HG03103 (cell line): ENCODE measurements around the gene CADM2.

Source experiments
- ATAC-seq: cut with Tn5 transposase; IDR thresholded peaks from one replicate; pipeline ENCODE4 v1.9.1; 2021; ENCODE audit warnings: low read depth; ENCODE audit not compliant: unreplicated experiment

Gene CADM2

GRCh38 chr3:85535517-85535916 lies 576.7 kb downstream of the CADM2 start:
- no peak for ATAC-seq

GRCh38 chr3:85539232-85539631 lies 580.4 kb downstream of the CADM2 start:
- ATAC-seq, result no peak

DNA sequence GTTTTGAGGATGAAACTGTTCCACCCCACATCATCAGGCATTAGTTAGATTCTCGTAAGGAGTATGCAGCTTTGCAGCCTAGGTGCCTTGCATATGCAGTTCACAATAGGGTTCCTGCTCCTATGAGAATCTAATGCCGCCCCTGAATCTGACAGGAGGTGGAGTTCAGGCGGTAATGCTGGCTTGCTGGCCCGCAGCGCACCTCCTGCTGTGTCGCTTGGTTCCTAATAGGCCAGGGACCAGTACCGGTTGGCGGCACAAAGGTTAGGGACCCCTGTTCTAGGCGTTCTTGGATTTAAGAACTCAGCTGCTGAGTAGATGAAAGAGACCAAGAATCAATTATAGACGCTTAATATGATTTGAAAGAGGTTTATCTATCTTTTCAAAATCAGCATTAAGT lies 595.4 kb downstream of the CADM2 start:
- ATAC-seq, result no peak

DNA sequence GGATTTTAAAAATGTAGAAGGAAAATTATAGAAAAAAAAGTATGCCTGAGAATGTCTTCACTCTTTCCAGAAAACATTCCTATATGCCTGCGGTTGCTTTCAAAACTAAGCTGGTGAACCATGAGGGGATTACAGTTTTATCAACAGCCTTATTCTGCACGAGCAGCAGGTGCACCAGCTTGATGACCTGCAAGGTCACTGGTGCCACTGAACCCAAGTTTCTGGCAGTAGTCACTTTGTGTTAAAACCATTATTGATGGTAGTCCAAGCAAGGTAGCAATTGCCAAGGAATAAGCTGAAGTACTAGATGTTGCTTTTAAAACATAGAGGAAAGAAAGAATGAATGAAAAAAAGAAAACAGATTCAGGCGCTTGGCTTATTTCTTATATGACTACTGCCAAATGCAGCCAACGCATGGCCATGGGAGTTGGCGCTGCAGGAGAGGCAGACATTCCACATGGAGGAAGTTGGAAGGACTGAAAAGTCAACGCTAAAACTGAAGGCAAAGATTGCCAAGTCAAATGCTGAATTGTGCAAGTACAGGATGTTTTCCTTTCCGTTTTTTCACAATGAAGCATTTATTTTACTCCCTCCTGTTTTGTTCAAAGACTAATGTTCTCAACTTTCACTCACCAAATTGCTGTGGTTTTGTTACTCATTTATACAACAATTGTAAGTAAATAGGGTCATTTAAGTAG lies 601.4 kb downstream of the CADM2 start:
- no peak for ATAC-seq

DNA sequence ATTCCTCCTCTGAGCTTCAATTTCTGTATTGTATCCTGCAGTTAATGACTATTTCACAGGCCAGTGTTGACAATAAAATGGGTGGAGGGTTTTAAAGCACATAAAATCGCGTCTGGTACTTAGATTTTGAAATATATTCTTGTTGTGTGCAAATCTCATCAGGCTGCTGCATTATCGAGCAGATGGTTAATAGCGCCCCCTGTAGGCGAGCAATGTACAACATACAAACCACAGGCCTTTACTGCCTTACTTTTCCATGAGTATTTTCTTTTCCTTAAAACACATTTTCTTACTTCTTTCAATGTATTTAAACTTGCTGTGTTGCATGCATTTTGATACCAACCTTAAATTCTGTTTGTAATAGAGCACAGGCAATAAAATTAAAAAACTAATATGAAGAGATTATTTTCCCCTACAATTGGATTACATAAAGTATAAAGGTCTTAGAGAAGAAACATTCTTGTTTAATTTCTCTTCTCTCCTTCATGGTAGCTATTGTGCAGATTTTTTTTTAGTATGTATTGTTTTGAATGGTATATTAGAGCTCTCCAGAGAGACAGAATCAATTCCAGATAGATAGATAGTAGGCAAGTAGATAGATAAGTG lies 608.4 kb downstream of the CADM2 start:
- peak; percentile 77 for ATAC-seq

- ATAC-seq, result no peak
These were observed 612.0 kb downstream of the CADM2 start for GRCh38 chr3:85570819-85571218.

- ATAC-seq, result no peak
These were observed 613.0 kb downstream of the CADM2 start for GRCh38 chr3:85571835-85572234.

GRCh38 chr3:85572426-85572825 lies 613.6 kb downstream of the CADM2 start:
- ATAC-seq, result no peak

DNA sequence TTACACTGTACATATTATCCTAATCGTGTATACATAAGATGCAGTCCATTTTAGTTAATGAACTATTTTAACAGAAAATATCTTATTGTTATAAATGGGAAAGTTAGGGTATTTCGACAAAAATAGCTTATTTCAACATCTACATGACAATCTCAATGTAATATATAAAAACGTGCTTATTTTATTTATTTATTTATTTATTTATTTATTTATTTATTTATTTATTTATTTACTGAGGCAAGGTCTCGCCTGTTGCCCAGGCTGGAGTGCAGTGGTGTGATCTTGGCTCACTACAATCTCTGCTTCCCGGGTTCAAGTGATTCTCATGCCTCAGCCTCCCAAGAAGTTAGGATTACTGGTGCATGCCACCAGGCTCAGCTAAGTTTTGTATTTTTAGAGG lies 614.2 kb downstream of the CADM2 start:
- ATAC-seq, result no peak

GRCh38 chr3:85574006-85574705 lies 615.4 kb downstream of the CADM2 start:
- no peak for ATAC-seq

GRCh38 chr3:85576091-85576690 lies 617.4 kb downstream of the CADM2 start:
- peak; percentile 77 for ATAC-seq

DNA sequence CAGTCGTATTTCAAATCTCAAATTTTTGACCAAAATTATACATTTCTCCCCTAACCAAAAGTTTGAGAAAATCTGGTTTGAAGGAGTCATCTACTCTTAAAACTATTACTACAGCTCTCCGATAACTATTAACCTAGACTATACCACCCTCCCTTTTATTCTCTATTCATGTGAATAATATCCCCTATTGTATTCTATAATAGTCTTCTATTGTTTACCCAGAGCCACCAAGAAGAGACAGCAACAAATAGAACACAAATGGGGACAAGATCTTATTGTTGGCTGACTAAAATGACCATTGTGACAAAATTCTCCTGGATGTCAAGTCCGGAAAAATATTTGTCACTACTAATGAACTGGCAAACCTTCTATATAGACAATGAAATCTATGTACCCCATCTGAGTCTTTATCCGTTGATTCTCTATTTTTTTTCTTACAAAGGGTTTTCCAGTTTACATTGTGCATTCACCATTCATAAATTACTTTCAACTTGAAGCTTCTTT lies 618.0 kb downstream of the CADM2 start:
- no peak for ATAC-seq

DNA sequence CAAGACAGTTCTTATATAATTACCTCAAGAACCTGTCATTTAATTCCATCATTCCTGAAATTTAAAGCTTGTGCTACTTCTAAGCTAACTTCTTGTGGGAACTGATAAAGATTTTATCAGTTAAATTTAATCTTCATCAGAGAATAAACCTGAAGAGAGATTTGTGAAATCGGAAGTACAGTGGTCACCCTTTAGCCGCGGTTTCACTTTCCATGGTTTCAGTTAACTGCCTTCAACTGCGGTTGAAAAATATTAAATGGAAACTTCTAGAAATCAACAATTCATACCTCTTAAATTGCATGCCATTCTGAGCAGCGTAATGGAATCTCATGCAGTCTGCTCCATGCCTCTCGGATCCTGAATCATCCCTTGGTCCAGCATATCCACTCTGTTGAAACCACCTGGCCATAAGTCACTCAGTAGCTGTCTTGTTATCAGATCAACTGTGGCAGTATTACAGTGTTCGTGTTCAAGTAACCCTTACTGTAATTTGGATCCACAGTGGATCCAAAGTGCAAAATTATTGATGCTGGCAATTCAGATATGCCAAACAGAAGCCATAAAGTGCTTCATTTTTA lies 626.1 kb downstream of the CADM2 start:
- no peak for ATAC-seq

DNA sequence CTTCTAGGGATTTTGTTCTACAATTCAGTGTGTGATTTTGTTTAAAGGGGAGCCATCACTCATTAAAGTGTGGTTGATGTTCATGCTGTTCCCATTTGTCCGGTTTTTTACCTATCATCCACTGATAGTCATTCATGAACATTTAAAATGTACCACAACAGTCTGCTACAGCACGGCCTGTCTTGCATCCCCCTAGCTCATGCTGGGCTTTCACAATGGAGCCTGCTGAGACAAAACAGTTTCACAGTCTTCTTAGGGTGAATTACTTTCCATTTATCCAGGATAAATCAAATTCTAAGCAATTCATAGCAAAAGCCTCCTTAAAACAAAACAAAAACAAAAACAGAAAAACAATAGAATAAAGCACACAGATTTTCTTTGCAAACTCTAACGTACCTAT lies 627.2 kb downstream of the CADM2 start:
- no peak for ATAC-seq

DNA sequence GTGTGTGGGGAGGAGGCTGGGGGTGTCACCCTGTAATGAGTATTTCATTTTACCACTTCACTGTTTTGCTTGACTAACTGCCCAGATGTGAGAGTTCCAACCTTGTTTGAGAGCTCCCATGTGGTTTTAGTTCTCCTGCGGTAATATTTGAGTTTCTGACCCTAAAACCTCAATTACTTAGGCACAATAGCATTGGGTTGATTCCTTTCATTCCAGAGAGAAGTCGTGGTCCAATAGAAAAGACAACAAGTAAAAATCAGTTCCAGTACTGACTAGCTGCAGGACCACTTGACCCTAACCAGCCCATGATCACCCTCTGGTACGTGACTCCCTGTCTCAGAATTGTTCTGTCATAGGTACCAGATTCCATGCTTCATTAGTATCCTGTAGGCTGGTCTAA lies 630.4 kb downstream of the CADM2 start:
- no peak for ATAC-seq

- ATAC-seq, result no peak
These were observed 632.7 kb downstream of the CADM2 start for GRCh38 chr3:85591451-85591850.

DNA sequence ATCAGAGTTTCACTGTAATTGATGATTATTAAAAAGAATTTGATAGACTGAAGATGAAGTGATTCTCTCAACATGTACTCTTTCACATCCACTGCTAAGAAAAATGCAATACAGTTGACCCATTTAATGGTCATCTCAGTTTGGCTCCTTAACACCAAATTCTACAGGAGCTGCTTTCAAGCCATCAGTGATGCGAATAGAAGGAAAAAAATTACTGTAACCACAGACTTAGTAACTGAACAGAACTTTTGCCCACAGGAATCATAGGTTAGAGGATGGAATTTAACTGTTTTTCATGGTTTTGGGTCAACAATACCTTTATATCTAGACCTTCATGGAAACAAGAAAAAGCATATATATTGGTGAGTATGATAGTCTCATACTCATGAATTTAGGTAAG lies 633.5 kb downstream of the CADM2 start:
- no peak for ATAC-seq

- ATAC-seq, result no peak
These were observed 635.9 kb downstream of the CADM2 start for GRCh38 chr3:85594676-85595075.

GRCh38 chr3:85603378-85603777 lies 644.6 kb downstream of the CADM2 start:
- ATAC-seq, result no peak

DNA sequence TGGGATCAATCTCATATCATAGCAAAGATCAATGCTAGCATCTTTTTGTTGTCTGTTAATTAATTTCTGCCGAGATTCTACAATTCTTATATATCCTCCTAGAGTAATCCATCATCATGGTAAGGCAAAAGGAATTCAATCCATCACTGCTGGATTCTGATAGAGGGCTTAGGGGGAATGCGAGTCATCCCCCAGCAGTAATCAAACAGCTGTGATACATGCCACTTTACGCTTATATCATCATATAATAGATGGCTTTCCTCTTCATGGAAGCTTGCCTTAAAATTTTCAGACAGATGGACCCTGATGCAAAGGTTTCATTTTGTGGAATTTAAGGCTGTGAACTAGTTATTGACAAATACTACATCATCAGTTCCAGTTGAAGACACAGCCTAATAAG lies 645.9 kb downstream of the CADM2 start:
- ATAC-seq, result no peak

- no peak for ATAC-seq
These were observed 646.3 kb downstream of the CADM2 start for GRCh38 chr3:85605066-85605465.
